DND-41 (cell line): Measurements from ENCODE around the gene NBPF1.
A peak's percentile ranks its signal among the peaks of the same experiment; 100 is the strongest.
"Not testable (repeated sequence)": the region's sequence is repeated elsewhere in the genome, so short reads cannot be mapped to it uniquely, and the experiment has no call there.

Experiments used
- ATAC-seq: fragments of 200-7000 bp; cut with Tn5 transposase; 3 replicates; pipeline ENCODE4 v1.9.1; 2021; ENCODE audit warnings: low read depth; ENCODE audit not compliant: insufficient read depth
- DNase-seq: peaks from one replicate; pipeline ENCODE4 v3.0.0-alpha.2; 2020
- H2AFZ ChIP-seq: 2 replicates; pipeline ENCODE4 v1.6.0; 2012; ENCODE audit warnings: low read depth, low read length
- H3K27ac ChIP-seq: 2 replicates; pipeline ENCODE4 v1.5.1; 2012; ENCODE audit warnings: low read length, inconsistent platforms
- H3K27me3 ChIP-seq: fragments of 200-600 bp; sonication (generic); 2 replicates; pipeline ENCODE4 v1.6.0; 2012; ENCODE audit warnings: low read length, mild to moderate bottlenecking, inconsistent platforms; ENCODE audit not compliant: insufficient read depth, poor library complexity
- H3K36me3 ChIP-seq: 2 replicates; pipeline ENCODE4 v1.5.1; 2012; ENCODE audit warnings: low read length, inconsistent platforms; ENCODE audit not compliant: insufficient read depth
- H3K4me1 ChIP-seq: 2 replicates; pipeline ENCODE4 v1.5.1; 2012; ENCODE audit warnings: mild to moderate bottlenecking, low read length; ENCODE audit not compliant: insufficient read depth
- H3K4me2 ChIP-seq: 2 replicates; pipeline ENCODE4 v1.6.0; 2012; ENCODE audit warnings: mild to moderate bottlenecking, moderate library complexity, low read length, inconsistent platforms; ENCODE audit not compliant: insufficient read depth
- H3K4me3 ChIP-seq, 2 experiments: fragments of 200-600 bp in 1 of 2; shearing (Covaris generic) in 1 of 2; 2 replicates each; pipeline ENCODE4 v1.5.1; 2012 to 2016; ENCODE audit warnings: inconsistent platforms in 2 of 2, low read length in 2 of 2, mild to moderate bottlenecking in 2 of 2, low read depth in 1 of 2, moderate library complexity in 1 of 2
- H3K79me2 ChIP-seq: 2 replicates; pipeline ENCODE4 v1.6.0; 2012; ENCODE audit warnings: low read length, inconsistent platforms; ENCODE audit not compliant: insufficient read depth
- H3K9ac ChIP-seq: 2 replicates; pipeline ENCODE4 v1.6.0; 2012; ENCODE audit warnings: low read depth, mild to moderate bottlenecking, inconsistent platforms, low read length, moderate library complexity
- H3K9me3 ChIP-seq: 2 replicates; pipeline ENCODE4 v1.5.1; 2012; ENCODE audit warnings: low read length, moderate library complexity, mild to moderate bottlenecking, inconsistent platforms; ENCODE audit not compliant: insufficient read depth, severe bottlenecking
- H4K20me1 ChIP-seq: 2 replicates; pipeline ENCODE4 v1.6.0; 2012; ENCODE audit warnings: low read length; ENCODE audit not compliant: insufficient read depth

NBPF1 gene

DNA sequence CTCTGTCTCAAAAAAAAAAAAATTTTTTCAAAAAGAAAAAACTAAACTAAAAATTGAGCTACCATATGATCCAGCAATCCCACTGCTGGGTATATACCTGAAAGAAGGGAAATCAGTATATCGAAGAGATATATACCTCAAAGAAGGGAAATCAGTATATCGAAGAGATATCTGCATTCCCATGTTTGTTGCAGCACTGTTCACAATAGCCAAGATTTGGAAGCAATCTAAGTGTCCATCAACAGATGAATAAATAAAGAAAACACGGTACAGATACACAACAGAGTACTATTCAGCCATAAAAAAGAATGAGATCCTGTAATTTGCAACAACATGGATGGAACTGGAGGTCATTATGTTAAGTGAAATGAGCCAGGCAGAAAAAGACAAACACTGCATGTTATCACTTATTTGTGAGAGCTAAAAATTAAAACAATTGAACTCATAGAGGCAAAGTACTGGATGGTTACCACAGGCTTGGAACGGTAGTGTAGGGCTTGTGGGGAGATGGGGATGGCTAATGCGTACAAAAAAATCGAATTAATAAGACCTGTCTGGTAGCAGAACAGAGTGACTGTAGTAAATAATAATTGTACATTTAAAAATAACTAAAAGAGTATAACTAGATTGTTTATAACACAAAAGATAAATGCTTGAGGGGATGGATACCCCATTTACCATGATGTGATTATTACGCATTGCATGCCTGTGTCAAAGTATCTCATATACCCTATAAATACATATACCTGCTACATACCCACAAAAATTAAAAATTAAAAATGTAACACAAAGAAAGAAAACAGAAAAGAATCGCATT lies 28.0 kb upstream of the NBPF1 start:
- Histone ChIP-seq H3K36me3 (peaks cover 14% of the 10 kb centered on the region), H4K20me1 (peaks cover 16% of the 10 kb centered on the region; the same call in 1 of the 2 replicates), H3K4me1 (peaks cover 33% of the 10 kb centered on the region), H3K79me2 (peaks cover 66% of the 10 kb centered on the region)
- not testable (repeated sequence) for H2AFZ ChIP-seq, H3K27me3 ChIP-seq, H3K4me3 ChIP-seq, ATAC-seq, DNase-seq, H3K9ac ChIP-seq, H3K9me3 ChIP-seq, H3K4me2 ChIP-seq, H3K27ac ChIP-seq

DNA sequence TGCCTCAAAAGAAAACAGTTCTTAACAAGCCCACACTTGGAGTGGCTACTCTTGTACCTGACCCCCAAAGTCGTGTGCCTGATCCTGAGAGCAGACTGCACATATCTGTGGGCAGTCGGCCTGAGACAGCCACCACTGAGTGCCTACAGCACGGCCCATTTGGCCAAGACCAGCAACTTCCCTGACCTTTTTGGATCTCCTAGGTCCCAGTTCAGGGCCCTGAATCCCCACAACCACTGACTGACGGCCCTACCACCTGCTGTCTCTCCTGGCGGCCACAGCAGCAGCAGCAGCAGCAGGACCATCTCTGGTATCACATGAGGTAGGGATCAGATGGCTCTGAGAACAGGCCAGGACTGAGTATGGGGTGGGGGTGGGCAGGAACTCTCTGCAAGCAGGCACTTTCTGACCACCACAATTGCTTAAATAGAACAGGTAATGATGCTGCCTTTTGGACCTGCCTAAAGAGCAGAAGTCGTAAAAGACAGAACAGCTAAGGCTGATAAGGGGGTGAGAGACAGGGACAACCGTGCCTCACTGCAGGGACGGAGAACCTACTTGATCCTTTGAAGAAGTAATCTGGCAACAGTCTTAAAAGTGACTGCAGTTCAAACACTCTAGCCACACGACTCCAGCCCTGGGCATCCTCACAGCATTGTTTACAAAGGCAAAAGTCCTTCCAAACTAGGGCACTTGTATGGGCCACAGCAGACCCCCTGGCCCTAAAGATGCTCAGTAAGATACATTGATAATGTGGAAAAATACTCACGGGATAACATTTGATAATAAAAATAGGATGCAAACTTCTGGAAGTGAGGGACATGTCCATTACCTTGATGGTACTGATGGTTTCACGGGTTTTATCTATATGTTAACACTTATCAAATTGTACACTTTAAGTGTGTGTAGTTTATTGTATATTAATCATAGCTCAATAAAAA lies 26.0 kb upstream of the NBPF1 start:
- H3K27me3 ChIP-seq, H3K27ac ChIP-seq, H3K4me2 ChIP-seq, H3K9ac ChIP-seq, H3K4me3 ChIP-seq, ATAC-seq, H3K9me3 ChIP-seq, H2AFZ ChIP-seq: not testable (repeated sequence)
- H4K20me1 ChIP-seq = peaks cover 16% of the 10 kb centered on the region; the same call in 1 of the 2 replicates
- peaks cover 70% of the 10 kb centered on the region for H3K79me2 ChIP-seq
- DNase-seq = peak; percentile 6
- peaks cover 15% of the 10 kb centered on the region for H3K36me3 ChIP-seq
- H3K4me1 ChIP-seq = peaks cover 23% of the 10 kb centered on the region

DNA sequence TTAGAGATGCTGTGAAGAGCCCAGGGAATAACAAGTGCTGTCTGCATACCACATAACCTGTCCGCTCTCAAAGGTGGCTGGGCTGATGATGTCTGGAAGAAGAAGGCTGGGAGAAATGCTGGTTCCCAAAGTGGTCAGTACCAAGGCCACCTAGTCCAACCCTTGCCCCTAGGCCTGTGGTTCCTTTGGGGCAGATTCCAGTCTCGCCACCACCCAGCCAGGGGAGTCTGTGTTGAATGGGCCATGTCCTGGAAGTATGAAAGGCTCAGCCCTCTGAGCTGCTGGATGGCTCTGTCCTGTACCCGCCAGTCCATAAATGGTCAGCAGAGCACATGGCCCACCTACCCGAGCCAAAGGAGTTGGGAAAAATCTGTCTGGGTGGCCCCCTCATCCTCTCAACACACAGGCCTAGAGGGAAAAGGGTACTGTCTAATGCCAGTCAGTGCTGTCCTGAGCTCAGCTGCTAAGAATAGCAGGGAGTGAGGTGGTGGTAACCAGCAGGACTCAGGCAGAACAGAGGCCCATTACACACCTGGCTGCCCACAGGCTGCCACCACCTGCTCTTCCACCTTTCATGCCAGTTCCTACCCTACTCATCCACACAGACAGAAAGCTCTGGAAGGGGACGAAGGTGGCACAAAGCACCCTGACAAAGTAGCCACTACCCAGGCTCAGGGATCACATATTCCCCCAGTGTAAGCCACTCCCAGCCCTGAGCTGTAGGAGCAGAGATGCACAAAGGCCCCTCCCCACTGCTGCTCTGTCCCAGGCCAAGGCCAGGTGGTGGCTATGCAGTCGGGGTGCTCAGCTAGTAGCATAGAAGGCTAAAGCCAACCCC lies 24.8 kb upstream of the NBPF1 start:
- peaks cover 58% of the 10 kb centered on the region for H3K79me2 ChIP-seq
- H3K4me3 ChIP-seq, H3K27me3 ChIP-seq, H3K9me3 ChIP-seq, H3K9ac ChIP-seq, H3K4me2 ChIP-seq, H2AFZ ChIP-seq, H3K27ac ChIP-seq: not testable (repeated sequence)
- ATAC-seq (0 out of 3 replicates have a peak, but pooled peaks have one; percentile 7), DNase-seq (peak; percentile 4)
- H4K20me1 ChIP-seq = peaks cover 17% of the 10 kb centered on the region; the same call in 1 of the 2 replicates
- peaks cover 13% of the 10 kb centered on the region for H3K4me1 ChIP-seq
- H3K36me3 ChIP-seq = peaks cover 22% of the 10 kb centered on the region

DNA sequence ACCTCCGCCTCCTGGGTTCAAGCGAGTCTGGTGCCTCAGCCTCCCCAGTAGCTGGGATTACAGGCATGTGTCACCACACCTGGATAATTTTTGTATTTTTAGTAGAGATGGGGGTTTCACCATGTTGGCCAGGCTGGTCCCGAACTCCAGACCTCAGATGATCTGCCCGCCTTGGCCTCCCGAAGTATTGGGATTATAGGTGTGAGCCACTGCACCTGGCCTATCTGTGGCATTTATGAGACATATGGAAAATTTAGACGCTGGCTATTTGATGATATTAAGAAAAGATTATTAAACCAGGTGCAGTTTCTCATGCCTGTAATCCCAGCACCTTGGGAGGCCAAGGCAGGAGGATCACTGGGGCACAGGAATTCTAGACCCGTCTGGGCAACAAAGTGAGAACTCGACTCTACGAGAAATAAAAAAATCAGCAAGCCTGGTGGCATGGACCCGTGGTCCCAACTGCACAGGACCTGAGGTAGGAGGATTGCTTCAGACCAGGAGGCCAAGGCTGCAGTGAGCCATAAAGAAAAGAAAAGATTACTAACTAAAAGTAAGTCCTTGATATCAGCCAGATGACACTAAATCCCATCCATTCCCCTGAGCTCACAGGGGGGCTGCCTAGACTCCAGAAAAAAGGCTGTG lies 23.3 kb upstream of the NBPF1 start:
- not testable (repeated sequence) for ATAC-seq, H2AFZ ChIP-seq, H3K4me2 ChIP-seq, H3K9ac ChIP-seq, H3K4me3 ChIP-seq, H3K27me3 ChIP-seq, H3K4me1 ChIP-seq, H3K9me3 ChIP-seq, H3K27ac ChIP-seq
- H3K36me3 ChIP-seq = peaks cover 29% of the 10 kb centered on the region
- peaks cover 17% of the 10 kb centered on the region; the same call in 1 of the 2 replicates for H4K20me1 ChIP-seq
- DNase-seq = peak; percentile 4
- peaks cover 43% of the 10 kb centered on the region for H3K79me2 ChIP-seq

- not testable (repeated sequence) for H3K27me3 ChIP-seq, ATAC-seq, H3K4me1 ChIP-seq, H3K4me2 ChIP-seq, H3K27ac ChIP-seq, H2AFZ ChIP-seq, H3K4me3 ChIP-seq, H3K9me3 ChIP-seq, H3K9ac ChIP-seq
- peak; percentile 4 for DNase-seq
- Histone ChIP-seq H4K20me1 (peaks cover 19% of the 10 kb centered on the region), H3K79me2 (peaks cover 36% of the 10 kb centered on the region), H3K36me3 (peaks cover 36% of the 10 kb centered on the region)
Observed at GRCh38 chr1:16635959-16636358, 22.6 kb upstream of the NBPF1 start.

- H3K9ac ChIP-seq, H3K4me2 ChIP-seq, H2AFZ ChIP-seq, H3K9me3 ChIP-seq, H3K4me1 ChIP-seq, H3K27ac ChIP-seq, ATAC-seq, H3K27me3 ChIP-seq, H3K4me3 ChIP-seq: not testable (repeated sequence)
- peaks cover 53% of the 10 kb centered on the region for H3K36me3 ChIP-seq
- H4K20me1 ChIP-seq = peaks cover 22% of the 10 kb centered on the region
- H3K79me2 ChIP-seq = peaks cover 19% of the 10 kb centered on the region
- peak; percentile 5 for DNase-seq
Observed at GRCh38 chr1:16633540-16634282, 20.3 kb upstream of the NBPF1 start.
